ENCODE results near the gene NFKBIB.

The NFKBIB gene

DNA sequence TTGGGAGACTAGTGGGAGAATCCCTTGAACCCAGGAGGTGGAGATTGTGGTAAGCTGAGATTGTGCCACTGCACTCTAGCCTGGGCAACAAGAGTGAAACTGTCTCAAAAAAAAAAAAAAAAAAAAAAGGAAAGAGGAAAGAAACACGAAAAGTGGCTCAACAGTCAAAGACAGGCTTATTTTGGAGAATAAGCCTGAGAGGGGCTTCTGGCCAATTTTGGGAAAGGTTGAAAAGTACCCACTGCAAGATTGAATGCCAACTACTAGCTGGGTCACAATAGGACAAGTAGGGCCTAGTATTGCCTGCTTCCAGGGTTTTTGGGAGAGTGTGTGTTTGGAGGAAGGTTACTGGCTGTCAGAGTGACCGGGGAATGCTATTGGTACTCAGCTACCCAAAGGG lies 58.5 kb downstream of the NFKBIB start:
- no peak for DNase-seq (ENCODE audit: low read depth)
